Uterus (tissue), 2 donors: ENCODE results near the gene TFB1M.

ENCODE experiments used
- POLR2A ChIP-seq, 2 donors: fragments of 450-650 bp; IDR thresholded peaks; one replicate each; pipeline ENCODE4 v1.6.1; 2016; ENCODE audit warnings: antibody characterized with exemption in 2 of 2, mild to moderate bottlenecking in 1 of 2, moderate library complexity in 1 of 2
- TF ChIP-seq, protein P1 (sequence below), 4 experiments: fragments of 200-600 bp in 2 of 4; fragments of 450-650 bp in 2 of 4; sonication (generic) in 2 of 4; IDR thresholded peaks; one replicate each; pipeline ENCODE4 v1.5.1; 2016 to 2019; ENCODE audit warnings: antibody characterized with exemption in 4 of 4, mild to moderate bottlenecking in 2 of 4, moderate library complexity in 1 of 4

DNA sequence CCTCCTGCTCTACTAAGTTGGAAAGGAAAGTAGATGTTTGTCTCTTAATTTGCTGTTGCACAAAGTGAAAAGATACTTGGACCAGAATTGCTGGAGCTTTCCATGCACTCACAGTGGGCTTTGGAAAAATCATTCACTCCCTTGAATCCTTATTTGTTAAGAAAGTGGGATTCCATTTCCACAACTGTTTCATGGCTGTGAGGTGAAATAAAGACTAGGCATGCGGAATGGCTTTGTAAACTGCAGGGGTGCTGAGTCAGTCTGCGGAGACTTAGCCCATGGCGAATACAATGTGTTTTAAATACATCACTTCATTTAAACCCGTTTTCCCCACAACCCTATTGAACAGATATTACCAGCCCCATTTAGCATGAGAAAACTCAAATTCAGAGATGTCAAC lies 87.2 kb downstream of the TFB1M start:
- TF ChIP-seq, protein P1, sequence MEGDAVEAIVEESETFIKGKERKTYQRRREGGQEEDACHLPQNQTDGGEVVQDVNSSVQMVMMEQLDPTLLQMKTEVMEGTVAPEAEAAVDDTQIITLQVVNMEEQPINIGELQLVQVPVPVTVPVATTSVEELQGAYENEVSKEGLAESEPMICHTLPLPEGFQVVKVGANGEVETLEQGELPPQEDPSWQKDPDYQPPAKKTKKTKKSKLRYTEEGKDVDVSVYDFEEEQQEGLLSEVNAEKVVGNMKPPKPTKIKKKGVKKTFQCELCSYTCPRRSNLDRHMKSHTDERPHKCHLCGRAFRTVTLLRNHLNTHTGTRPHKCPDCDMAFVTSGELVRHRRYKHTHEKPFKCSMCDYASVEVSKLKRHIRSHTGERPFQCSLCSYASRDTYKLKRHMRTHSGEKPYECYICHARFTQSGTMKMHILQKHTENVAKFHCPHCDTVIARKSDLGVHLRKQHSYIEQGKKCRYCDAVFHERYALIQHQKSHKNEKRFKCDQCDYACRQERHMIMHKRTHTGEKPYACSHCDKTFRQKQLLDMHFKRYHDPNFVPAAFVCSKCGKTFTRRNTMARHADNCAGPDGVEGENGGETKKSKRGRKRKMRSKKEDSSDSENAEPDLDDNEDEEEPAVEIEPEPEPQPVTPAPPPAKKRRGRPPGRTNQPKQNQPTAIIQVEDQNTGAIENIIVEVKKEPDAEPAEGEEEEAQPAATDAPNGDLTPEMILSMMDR (IDR thresholded peaks at IDR 0.05): no peak
- TF ChIP-seq POLR2A (IDR thresholded peaks at IDR 0.05): no peak
